A673 (cell line): ENCODE results near the gene PCED1B. TPM values are rescaled to one million over a fixed set of nuclear protein-coding genes. Genes with fewer than 3 reads are reported as not detected.
"Not testable (repeated sequence)": the region's sequence is repeated elsewhere in the genome, so short reads cannot be mapped to it uniquely, and the experiment has no call there.

Experiments used
- BruUV-seq: library from RNA; stranded (reverse); fragments of 400-500 nt; replicated peaks from 2 replicates; lab custom pipeline; 2021; lab: Mats Ljungman, UMichigan
- CTCF ChIA-PET: fragments of 300-600 bp; sonication (Branson Sonifier 250); formaldehyde crosslinking; loops from one replicate; lab custom pipeline; 2022; ENCODE audit warnings: antibody characterized with exemption; lab: Charles Lee
- POLR2A ChIA-PET: fragments of 300-600 bp; sonication (Branson Sonifier 250); formaldehyde crosslinking; loops from one replicate; lab custom pipeline; 2022; ENCODE audit warnings: antibody characterized with exemption; ENCODE audit not compliant: low non-redundant PET; lab: Charles Lee
- DNase-seq: peaks from one replicate; pipeline ENCODE4 v3.0.0-alpha.2; 2015; ENCODE audit warnings: low spot score
- H3K27ac ChIP-seq: fragments of 200-600 bp; sonication (generic); 2 replicates; pipeline ENCODE4 v1.5.1; 2016; ENCODE audit warnings: mixed run types, low read depth, mild to moderate bottlenecking, mixed read lengths, antibody characterized with exemption, low read length; ENCODE audit not compliant: poor library complexity, severe bottlenecking
- H3K27me3 ChIP-seq: fragments of 200-600 bp; sonication (generic); replicated peaks from 2 replicates; pipeline ENCODE4 v1.6.1; 2017; ENCODE audit warnings: mixed run types, low read depth, mild to moderate bottlenecking, mixed read lengths, antibody characterized with exemption, low read length; ENCODE audit not compliant: insufficient read depth, poor library complexity
- H3K36me3 ChIP-seq: fragments of 200-600 bp; sonication (generic); 2 replicates; pipeline ENCODE4 v1.6.1; 2016; ENCODE audit warnings: mixed run types, mild to moderate bottlenecking, mixed read lengths, antibody characterized with exemption, low read length; ENCODE audit not compliant: insufficient read depth, poor library complexity, severe bottlenecking
- H3K4me1 ChIP-seq: fragments of 200-600 bp; sonication (generic); 2 replicates; pipeline ENCODE4 v1.6.1; 2017; ENCODE audit warnings: mixed run types, mild to moderate bottlenecking, mixed read lengths, antibody characterized with exemption, low read length; ENCODE audit not compliant: insufficient read depth, poor library complexity, severe bottlenecking
- H3K4me3 ChIP-seq: fragments of 200-600 bp; sonication (generic); 2 replicates; pipeline ENCODE4 v1.5.1; 2016; ENCODE audit warnings: low read depth, mixed run types, mild to moderate bottlenecking, mixed read lengths, low read length; ENCODE audit not compliant: poor library complexity, severe bottlenecking
- H3K9me3 ChIP-seq: fragments of 200-600 bp; sonication (generic); 2 replicates; pipeline ENCODE4 v1.6.1; 2016; ENCODE audit warnings: mixed run types, low read depth, mild to moderate bottlenecking, mixed read lengths, antibody characterized with exemption, low read length; ENCODE audit not compliant: poor library complexity, severe bottlenecking
- CTCF ChIP-seq: fragments of 300-800, 200-600 bp; sonication (generic); conservative IDR thresholded peaks from 2 replicates; pipeline ENCODE4 v1.5.1; 2017; ENCODE audit warnings: low read depth, mild to moderate bottlenecking, antibody characterized with exemption, low read length, moderate library complexity, mixed read lengths
- EZH2 ChIP-seq: fragments of 200-600 bp; sonication (generic); IDR thresholded peaks from 2 replicates; pipeline ENCODE4 v1.6.1; 2017; ENCODE audit warnings: borderline replicate concordance, low read depth, mild to moderate bottlenecking, mixed read lengths, antibody characterized with exemption, low read length; ENCODE audit not compliant: poor library complexity, severe bottlenecking
- intact Hi-C: fragments of 100-400 bp; cut with micrococcal nuclease; formaldehyde crosslinking; loops from one replicate; pipeline ENCODE4 v1.10.0; 2022; ENCODE audit not compliant: unreplicated experiment
- total RNA-seq: library from RNA; stranded (reverse); gene quantifications from 2 replicates; pipeline ENCODE4 v1.2.3, GENCODE V29; 2021

Gene PCED1B
- total RNA-seq, 1 experiment from 2014 or later: 3.1 TPM

GRCh38 chr12:47048541-47048940 lies 30.9 kb upstream of the PCED1B start:
- no peaks in the 10 kb centered on the region for H3K27me3 ChIP-seq
- no peak overlapping the region for H3K27ac ChIP-seq
- POLR2A ChIA-PET: no interaction called here
- CTCF ChIA-PET: no interaction called here
- intact Hi-C loops: no loop called here
- BruUV-seq: no TSS peak
- no peak for DNase-seq
- peaks cover 4% of the 10 kb centered on the region for H3K9me3 ChIP-seq
- no peaks in the 10 kb centered on the region for H3K36me3 ChIP-seq
- TF ChIP-seq CTCF (no peak), EZH2 (no peak)
- H3K4me1 ChIP-seq: no peaks in the 10 kb centered on the region
- H3K4me3 ChIP-seq: no peak overlapping the region

- H3K4me3 ChIP-seq, BruUV-seq, CTCF ChIA-PET, H3K27me3 ChIP-seq, H3K27ac ChIP-seq, DNase-seq, H3K9me3 ChIP-seq, H3K4me1 ChIP-seq, POLR2A ChIA-PET, H3K36me3 ChIP-seq, intact Hi-C loops: not testable (repeated sequence)
These were observed 28.1 kb upstream of the PCED1B start for GRCh38 chr12:47051291-47051690.

- POLR2A ChIA-PET: interaction anchor here (0.8 kb wide), 1 partner anchor 9 kb away, joined by 3 read pairs; no protein-coding TSS in a partner anchor
- Histone ChIP-seq H3K27me3 (no peaks in the 10 kb centered on the region), H3K36me3 (no peaks in the 10 kb centered on the region), H3K9me3 (peaks cover 4% of the 10 kb centered on the region), H3K27ac (no peak overlapping the region), H3K4me3 (no peak overlapping the region), H3K4me1 (no peaks in the 10 kb centered on the region)
- CTCF ChIA-PET: no interaction called here
- intact Hi-C loops: no loop called here
- TF ChIP-seq CTCF (no peak), EZH2 (no peak)
- no TSS peak for BruUV-seq
- no peak for DNase-seq
These were observed 27.1 kb upstream of the PCED1B start for GRCh38 chr12:47052274-47052673.

DNA sequence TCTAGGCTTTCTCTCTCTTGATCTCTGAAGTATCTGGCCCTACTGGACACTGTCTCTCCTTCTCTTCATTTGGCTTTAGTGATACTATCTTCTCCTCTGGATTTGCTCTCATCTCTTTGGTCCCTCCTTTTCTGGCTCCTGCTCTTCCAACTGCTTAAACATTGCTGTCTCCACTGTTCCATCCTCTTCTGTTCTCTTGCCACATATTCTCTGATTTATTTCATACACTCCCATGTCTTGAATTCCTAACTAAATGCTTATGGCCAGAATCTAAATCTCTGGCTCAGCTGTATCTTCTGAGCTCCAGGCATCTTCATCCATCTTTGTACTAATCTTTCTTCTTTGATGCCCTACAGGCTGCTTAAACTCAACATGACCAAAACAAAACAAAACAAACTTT lies 25.5 kb upstream of the PCED1B start:
- TF ChIP-seq CTCF (no peak), EZH2 (no peak)
- CTCF ChIA-PET: no interaction called here
- POLR2A ChIA-PET: no interaction called here
- peaks cover 4% of the 10 kb centered on the region for H3K9me3 ChIP-seq
- H3K4me1 ChIP-seq: no peaks in the 10 kb centered on the region
- intact Hi-C loops: no loop called here
- H3K27ac ChIP-seq: no peak overlapping the region
- H3K36me3 ChIP-seq: no peaks in the 10 kb centered on the region
- DNase-seq: no peak
- no TSS peak for BruUV-seq
- H3K27me3 ChIP-seq: no peaks in the 10 kb centered on the region
- H3K4me3 ChIP-seq: no peak overlapping the region
